H54 (cell line): ENCODE measurements around the gene PDGFA.

Experiments used
- DNase-seq: peaks from one replicate; pipeline ENCODE4 v3.0.0; 2011; ENCODE audit warnings: low spot score, mixed read lengths; ENCODE audit not compliant: insufficient read length
- FAIRE-seq: peaks from 3 replicates; lab custom pipeline; 2011; peaks lifted over from hg19 to GRCh38; lab: Jason Lieb, UNC
- POLR2A ChIP-seq: IDR thresholded peaks from 2 replicates; pipeline ENCODE4 v1.6.1; 2011; ENCODE audit warnings: low read depth, mild to moderate bottlenecking, low read length

The PDGFA gene

GRCh38 chr7:494906-495305, 24.7 kb downstream of the PDGFA start:
- no peak for DNase-seq
- no peak for TF ChIP-seq POLR2A
- no peak for FAIRE-seq

GRCh38 chr7:494259-494687, 25.4 kb downstream of the PDGFA start:
- FAIRE-seq (no peak), DNase-seq (peak; percentile 91)
- no peak for TF ChIP-seq POLR2A

GRCh38 chr7:493661-494251, 25.9 kb downstream of the PDGFA start:
- no peak for TF ChIP-seq POLR2A
- DNase-seq (no peak), FAIRE-seq (no peak)

DNA sequence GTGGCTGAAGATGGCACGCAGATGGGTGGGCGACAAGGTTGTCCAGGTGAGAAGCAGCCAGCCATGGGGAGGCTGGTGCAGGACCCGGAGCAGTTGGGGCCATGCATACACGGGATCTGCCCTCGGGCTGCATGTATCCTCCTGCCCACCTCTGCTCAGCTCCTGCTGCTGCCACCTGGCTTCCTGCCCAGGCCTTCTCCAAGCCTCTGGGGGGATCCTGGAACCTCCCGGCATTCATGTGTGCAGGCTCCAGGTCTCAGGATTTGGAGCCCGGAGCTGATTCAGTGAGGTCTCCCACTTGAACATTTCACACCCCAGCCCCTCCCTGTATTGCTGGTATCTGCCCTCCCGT, 27.0 kb downstream of the PDGFA start:
- FAIRE-seq = no peak
- no peak for TF ChIP-seq POLR2A
- no peak for DNase-seq

DNA sequence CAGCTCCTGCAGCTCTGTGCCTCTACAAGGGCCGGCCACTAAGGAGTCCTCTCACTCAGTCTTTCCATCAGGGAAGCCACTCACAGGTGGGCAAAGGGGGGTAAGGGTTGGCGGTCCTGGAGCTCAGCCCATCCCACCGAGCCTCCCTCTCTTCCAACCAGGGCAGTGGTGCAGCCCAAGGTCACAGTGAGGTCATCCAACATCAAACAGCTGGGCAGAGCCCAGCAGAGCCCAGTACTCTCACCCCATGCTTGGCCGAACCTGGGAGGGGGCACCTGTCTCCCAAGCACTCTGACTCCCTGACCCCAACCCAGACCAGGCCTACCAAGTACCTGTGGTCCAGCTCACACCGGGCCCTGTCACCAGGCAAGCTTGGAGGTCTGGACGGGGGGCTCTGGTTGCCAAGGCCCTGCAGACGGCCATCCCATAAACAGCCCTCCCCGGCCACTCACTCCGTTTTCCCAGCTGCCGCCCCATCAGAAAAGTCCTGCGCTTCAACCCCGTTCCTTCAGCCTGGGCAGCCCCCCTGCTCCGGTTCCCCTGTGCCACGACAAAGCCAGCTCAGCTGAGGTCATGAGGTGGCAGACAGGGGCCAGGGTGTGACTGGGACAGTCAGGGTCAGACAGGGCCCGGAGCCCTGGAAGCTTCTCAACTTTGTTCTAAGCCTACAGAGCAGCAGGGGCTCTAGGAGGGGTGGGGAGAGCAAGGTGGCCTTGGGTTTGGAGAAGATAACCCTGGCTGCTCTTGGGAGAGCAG, 27.5 kb downstream of the PDGFA start:
- DNase-seq = no peak
- no peak for FAIRE-seq
- no peak for TF ChIP-seq POLR2A

DNA sequence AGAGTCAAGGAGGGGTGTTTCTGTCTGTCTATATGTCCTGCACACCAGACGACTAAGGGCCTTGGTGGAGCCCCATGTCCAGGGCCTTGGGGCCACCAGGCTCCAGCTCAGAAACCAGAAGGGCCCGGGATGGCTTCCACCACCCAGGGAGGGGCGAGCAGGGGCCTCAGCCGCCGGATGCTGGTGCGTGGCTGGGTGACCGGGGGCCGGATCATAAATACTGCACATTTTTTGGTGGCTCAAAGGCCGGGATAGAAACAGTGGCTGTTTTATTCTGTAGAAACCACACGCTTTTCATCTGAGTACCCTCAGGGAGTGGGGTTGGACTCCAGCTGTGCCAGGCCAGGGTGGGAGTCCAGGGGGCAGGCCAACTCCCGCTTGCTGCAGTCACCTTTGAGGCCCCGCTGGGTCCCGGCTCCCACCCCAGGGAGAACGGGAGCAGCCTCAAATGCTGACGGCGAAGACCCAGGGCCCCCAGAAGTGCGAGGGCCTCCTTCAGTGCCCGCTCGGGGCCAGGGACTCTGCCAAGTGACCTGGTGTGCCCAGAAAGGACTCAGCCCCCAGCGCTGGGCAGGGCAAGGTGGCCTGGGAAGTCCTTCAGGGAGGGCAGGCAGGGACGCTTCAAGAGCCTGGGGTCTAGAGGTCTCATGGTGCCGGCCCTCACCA, 28.2 kb downstream of the PDGFA start:
- FAIRE-seq (no peak), DNase-seq (no peak)
- no peak for TF ChIP-seq POLR2A

DNA sequence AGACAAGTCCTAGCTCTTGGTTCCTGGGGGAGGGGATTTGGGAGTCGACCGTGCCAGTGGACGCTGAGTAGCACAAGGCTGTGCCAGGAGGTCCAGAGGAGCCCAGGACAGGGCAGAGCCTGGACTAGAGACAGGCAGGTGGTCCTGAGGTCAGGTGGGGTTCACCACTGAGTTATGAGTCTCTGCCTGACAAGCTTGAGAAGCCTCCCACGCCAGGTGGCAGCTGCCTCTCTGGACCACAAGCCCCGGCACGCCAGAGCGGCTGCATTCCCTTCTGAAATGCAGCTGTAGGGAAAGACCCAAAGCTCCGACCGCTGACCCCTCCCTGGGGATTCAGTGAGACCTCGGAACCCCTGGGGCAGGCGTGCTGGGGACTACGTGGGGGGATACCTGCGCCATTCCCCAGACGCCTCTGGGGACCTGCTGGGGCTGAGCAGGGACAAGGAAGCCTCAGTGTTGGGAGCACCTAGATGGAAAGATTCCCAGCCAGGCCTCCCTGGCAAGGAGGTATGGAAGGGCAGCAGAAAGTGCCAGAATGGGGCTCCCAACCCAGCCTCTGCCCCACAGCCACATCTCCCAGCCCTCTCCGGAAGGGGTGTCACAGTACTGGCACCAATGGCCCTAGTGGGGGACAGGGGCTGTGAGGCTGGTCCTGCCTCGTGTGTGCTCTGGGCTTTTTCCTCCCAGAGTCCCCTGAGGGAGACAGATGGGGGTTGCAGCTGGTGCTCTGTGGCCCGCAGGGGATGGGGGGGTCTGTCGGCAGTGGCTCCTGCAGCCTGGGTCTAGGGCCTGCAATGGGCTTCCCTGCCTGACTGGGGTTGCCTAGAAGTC, 29.0 kb downstream of the PDGFA start:
- DNase-seq = no peak

DNA sequence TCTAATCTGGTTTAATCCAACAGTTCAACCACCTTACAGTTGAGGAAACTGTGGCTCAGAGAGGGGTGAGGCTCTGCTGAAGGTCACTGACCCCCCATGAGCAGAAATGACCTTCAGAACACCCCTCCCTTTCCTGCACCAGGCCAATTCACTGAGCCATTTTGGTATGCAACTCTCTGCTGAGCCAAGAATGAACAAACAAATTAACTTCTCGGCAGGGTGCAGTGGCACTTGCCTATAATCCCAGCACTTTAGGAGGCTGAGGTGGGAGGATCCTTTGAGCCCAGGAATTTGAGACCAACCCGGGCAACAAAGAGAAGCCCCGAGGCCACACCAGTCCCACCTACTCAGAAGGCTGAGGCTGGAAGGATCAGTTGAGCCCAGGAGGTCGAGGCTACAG, 29.8 kb downstream of the PDGFA start:
- TF ChIP-seq POLR2A = no peak
- DNase-seq (no peak), FAIRE-seq (no peak)

More for the DNA sequence above, 29.0 kb downstream of the PDGFA start:
- TF ChIP-seq POLR2A = no peak
- no peak for FAIRE-seq

DNA sequence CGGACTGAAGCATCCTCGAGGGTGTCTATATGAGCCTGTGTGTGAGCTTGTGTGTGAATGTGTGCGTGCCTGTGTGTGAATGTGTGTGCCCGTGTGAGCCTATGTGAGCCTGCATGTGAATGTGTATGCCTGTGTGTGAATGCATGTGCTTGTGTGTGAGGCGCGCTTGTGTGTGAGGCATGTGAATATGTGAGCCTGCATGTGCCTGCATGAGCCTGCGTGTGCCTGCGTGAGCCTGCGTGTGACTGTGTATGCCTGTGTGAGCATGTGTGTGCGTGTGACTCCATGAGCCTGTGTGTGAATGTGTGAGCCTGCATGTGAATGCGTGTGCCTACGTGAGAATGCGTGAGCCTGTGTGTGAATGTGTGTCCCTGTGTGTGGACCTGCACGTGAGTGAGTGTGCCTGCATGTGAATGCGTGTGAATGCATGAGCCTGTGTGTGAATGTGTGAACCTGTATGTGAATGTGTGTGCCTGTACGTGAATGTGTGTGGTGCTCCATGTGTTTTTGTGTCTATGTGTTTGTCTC, 33.4 kb downstream of the PDGFA start:
- DNase-seq = no peak
- no peak for FAIRE-seq
- no peak for TF ChIP-seq POLR2A

GRCh38 chr7:485188-486081, 34.2 kb downstream of the PDGFA start:
- DNase-seq = peak; percentile 78
- no peak for FAIRE-seq
- no peak for TF ChIP-seq POLR2A

GRCh38 chr7:484356-485101, 35.1 kb downstream of the PDGFA start:
- TF ChIP-seq POLR2A = no peak

More at GRCh38 chr7:484356-485101, 35.1 kb downstream of the PDGFA start:
- FAIRE-seq (no peak), DNase-seq (no peak)
